KMS-11 (cell line): ENCODE data around the gene PPP2R5B.

Experiments used
- H2AFZ ChIP-seq: fragments of 200-600 bp; sonication (generic); 2 replicates; pipeline ENCODE4 v1.6.1; 2016; ENCODE audit warnings: antibody characterized with exemption, mixed run types, low read depth
- H3K27ac ChIP-seq: fragments of 200-600 bp; sonication (generic); 2 replicates; pipeline ENCODE4 v1.6.1; 2016; ENCODE audit warnings: mild to moderate bottlenecking, mixed run types
- H3K27me3 ChIP-seq: fragments of 200-600 bp; sonication (generic); 2 replicates; pipeline ENCODE4 v1.6.1; 2017; ENCODE audit warnings: mild to moderate bottlenecking, low read depth, mixed run types, moderate library complexity; ENCODE audit not compliant: insufficient read depth
- H3K36me3 ChIP-seq: fragments of 200-600 bp; sonication (generic); 2 replicates; pipeline ENCODE4 v1.6.1; 2017; ENCODE audit warnings: mild to moderate bottlenecking, mixed run types; ENCODE audit not compliant: insufficient read depth
- H3K4me1 ChIP-seq: fragments of 200-600 bp; sonication (generic); 2 replicates; pipeline ENCODE4 v1.6.1; 2016; ENCODE audit warnings: mild to moderate bottlenecking, low read depth, mixed run types; ENCODE audit not compliant: poor library complexity, severe bottlenecking
- H3K4me2 ChIP-seq: fragments of 200-600 bp; sonication (generic); 2 replicates; pipeline ENCODE4 v1.7.0; 2016; ENCODE audit warnings: mild to moderate bottlenecking, mixed run types
- H3K4me3 ChIP-seq: fragments of 200-600 bp; sonication (generic); IDR thresholded peaks from 2 replicates; pipeline ENCODE4 v1.6.1; 2017; ENCODE audit warnings: low read depth, low read length, mixed read lengths; ENCODE audit not compliant: insufficient read depth
- H3K79me2 ChIP-seq: fragments of 200-600 bp; sonication (generic); 2 replicates; pipeline ENCODE4 v1.6.1; 2016; ENCODE audit warnings: low read depth, mixed run types; ENCODE audit not compliant: insufficient read depth
- H3K9ac ChIP-seq: fragments of 200-600 bp; sonication (generic); 2 replicates; pipeline ENCODE4 v1.6.1; 2016; ENCODE audit warnings: mild to moderate bottlenecking, mixed run types
- H4K20me1 ChIP-seq: fragments of 200-600 bp; sonication (generic); 2 replicates; pipeline ENCODE4 v1.6.1; 2016; ENCODE audit warnings: mild to moderate bottlenecking, mixed run types; ENCODE audit not compliant: insufficient read depth
- TF ChIP-seq, protein P1 (sequence below): fragments of 200-600 bp; sonication (generic); conservative IDR thresholded peaks from 2 replicates; pipeline ENCODE4 v1.6.1; 2017; ENCODE audit warnings: low read depth, mild to moderate bottlenecking, antibody characterized with exemption, low read length, moderate library complexity, mixed read lengths

PPP2R5B gene

DNA sequence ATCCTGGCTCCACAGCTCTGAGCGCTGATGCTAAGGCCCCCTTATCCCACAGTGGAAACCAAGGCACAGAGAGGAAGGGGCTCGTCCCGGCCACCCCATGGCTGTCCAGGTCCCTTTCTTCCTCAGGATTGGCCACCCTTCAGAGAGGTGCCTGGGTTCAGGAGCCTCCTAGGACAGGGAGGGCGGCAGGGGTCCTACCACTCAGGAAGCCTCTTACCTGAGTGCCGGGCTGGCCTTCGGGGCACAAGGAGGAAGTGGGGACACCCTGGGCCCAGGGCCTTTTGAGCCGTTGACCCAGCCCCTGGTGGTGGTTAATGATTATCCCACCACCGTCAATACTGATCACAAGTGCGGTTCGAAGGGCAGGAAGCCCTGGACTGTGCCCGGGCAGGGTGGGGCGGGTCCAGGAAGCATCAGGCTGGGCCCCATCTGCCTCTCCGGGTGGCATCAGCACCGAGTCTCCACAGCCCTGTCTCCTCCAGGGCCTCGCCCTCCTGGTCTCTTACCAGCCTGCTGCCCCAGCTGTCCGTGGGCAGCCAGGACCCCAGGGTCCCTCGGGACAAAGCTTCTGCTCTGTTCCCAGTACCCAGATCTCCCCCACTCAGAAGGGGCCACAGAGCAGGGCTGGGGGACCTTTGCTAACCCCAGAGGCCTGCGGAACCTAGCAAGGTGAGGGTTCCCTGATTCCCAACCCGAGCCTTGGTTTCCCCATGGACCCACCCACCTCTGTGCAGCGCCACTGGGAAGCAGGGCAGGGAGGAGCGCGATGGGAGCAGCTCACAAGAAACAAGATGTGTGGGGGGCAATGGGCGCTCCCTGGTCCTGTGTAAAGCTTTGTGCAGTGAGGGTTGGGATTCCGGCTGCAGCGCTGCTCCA, 31.1 kb upstream of the PPP2R5B start:
- Histone ChIP-seq H2AFZ (no peak overlapping the region), H3K27me3 (no peaks in the 10 kb centered on the region), H3K4me1 (peaks cover 5% of the 10 kb centered on the region), H4K20me1 (no peaks in the 10 kb centered on the region), H3K4me2 (no peak overlapping the region), H3K4me3 (no peak overlapping the region), H3K36me3 (no peaks in the 10 kb centered on the region), H3K9ac (no peak overlapping the region), H3K79me2 (no peaks in the 10 kb centered on the region), H3K27ac (no peak overlapping the region)
- TF ChIP-seq, protein P1, sequence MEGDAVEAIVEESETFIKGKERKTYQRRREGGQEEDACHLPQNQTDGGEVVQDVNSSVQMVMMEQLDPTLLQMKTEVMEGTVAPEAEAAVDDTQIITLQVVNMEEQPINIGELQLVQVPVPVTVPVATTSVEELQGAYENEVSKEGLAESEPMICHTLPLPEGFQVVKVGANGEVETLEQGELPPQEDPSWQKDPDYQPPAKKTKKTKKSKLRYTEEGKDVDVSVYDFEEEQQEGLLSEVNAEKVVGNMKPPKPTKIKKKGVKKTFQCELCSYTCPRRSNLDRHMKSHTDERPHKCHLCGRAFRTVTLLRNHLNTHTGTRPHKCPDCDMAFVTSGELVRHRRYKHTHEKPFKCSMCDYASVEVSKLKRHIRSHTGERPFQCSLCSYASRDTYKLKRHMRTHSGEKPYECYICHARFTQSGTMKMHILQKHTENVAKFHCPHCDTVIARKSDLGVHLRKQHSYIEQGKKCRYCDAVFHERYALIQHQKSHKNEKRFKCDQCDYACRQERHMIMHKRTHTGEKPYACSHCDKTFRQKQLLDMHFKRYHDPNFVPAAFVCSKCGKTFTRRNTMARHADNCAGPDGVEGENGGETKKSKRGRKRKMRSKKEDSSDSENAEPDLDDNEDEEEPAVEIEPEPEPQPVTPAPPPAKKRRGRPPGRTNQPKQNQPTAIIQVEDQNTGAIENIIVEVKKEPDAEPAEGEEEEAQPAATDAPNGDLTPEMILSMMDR, result no peak

DNA sequence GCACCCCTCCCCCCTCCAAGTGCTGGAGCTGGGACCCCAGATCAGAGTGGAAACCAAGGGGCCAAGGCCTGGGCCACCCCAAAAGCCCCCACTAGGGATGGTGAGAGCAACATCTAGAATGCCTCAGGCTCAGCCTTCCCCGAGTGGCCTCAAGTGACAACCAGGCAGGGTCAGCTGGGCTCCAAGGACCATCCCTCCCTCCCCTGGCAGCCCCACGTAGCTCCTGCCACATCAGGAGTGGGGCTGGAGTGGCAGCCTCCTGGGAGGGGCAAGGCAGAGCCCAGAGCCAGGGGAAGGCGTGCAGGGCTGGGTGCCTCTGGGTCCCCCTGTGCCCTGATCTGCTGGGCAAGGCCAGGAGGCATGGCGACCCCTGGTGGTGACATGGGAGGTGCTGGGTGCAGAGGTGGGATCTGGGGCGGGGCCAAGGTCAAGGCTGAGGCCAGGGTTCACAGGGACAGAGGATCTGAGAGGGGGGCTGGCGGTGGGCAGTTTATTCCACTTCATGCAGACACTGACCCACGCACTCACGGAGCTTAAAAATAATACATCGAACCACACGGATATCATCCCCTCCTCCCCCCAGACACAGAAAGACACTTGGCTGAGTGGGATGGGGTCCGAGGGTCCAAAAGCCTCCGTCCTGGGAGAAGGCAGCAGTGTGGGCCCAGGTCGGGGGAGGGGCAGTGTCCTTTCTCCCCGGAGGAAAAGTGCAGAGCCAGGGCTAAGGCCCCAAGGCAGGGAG, 30.2 kb upstream of the PPP2R5B start:
- H3K27me3 ChIP-seq, result no peaks in the 10 kb centered on the region
- no peak overlapping the region for H3K4me3 ChIP-seq
- TF ChIP-seq, protein P1, result peak; percentile 85
- H3K4me2 ChIP-seq, result no peak overlapping the region
- H3K79me2 ChIP-seq, result no peaks in the 10 kb centered on the region
- no peaks in the 10 kb centered on the region for H4K20me1 ChIP-seq
- peaks cover 5% of the 10 kb centered on the region for H3K4me1 ChIP-seq
- H3K27ac ChIP-seq, result no peak overlapping the region
- no peak overlapping the region for H3K9ac ChIP-seq
- H3K36me3 ChIP-seq, result no peaks in the 10 kb centered on the region
- no peak overlapping the region for H2AFZ ChIP-seq

DNA sequence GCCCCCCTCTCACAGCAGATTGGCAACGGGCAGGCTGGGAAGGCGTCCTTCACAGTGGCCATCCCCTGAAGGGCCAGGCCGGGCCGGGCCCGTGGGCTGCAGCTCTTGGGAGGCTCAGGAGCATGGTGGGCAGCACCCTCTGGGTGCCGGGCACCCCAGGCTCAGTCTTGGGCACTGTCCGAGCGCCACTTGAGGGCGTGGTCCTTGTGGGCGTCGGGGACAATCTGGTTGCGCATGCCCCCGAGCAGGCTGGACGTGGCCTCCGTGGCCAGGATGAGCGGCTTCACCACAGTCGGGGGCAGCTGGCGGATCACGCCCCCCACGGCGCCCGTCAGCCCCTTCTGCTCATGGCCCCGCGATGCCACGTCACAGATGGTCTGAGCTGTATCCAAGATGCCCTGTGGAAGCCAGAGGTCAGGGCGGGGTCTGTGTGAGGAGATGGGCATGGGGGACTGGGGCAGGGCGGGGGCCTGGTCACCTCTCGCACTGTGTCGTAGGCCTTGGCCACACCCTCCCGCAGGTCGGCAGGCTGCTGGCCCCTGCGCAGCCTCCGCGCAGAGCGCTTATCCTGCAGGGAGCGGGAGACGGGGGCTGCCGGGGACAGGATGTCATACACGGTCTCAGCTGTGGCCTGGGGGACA, 29.6 kb upstream of the PPP2R5B start:
- Histone ChIP-seq H4K20me1 (no peaks in the 10 kb centered on the region), H2AFZ (no peak overlapping the region), H3K4me2 (no peak overlapping the region), H3K79me2 (no peaks in the 10 kb centered on the region), H3K27ac (no peak overlapping the region), H3K9ac (no peak overlapping the region), H3K4me3 (no peak overlapping the region), H3K4me1 (peaks cover 5% of the 10 kb centered on the region), H3K27me3 (no peaks in the 10 kb centered on the region), H3K36me3 (no peaks in the 10 kb centered on the region)
- TF ChIP-seq, protein P1, result no peak

DNA sequence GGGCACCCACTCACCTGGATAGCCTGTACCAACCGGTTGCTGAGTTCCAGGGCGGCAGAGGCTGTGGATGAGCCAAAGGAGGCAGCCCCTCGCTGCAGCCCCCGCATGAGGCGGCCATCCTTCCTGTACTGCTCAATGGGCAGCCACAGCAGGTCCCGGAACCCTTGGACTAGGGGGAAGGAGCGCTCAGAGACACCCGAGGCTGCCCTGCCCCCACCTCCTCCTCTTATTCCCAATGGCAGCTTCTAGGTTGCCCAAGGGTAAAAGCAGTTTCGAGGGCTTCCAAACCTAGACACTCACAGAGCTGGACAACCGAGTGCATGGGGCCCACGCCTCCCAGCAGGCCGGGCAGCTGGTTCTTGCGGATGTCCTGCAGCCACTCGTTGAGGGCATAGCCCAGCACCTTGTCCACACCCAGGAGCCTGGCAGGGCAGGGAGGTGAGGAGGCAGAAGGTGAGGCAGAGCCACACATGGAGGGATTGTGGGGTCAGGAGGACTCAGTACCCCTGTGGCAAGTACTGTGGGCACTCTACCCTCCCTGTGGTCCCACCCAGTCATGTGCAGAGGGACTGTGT, 28.0 kb upstream of the PPP2R5B start:
- Histone ChIP-seq H4K20me1 (no peaks in the 10 kb centered on the region), H3K4me1 (peaks cover 5% of the 10 kb centered on the region), H3K79me2 (no peaks in the 10 kb centered on the region), H3K36me3 (no peaks in the 10 kb centered on the region), H3K4me3 (no peak overlapping the region), H3K9ac (no peak overlapping the region), H3K27ac (no peak overlapping the region), H3K4me2 (no peak overlapping the region), H3K27me3 (no peaks in the 10 kb centered on the region), H2AFZ (no peak overlapping the region)
- TF ChIP-seq, protein P1, result no peak
